22Rv1 (cell line): ENCODE results near the gene MREG.

Experiments used
- CTCF ChIP-seq: fragments of 450-650 bp; IDR thresholded peaks from 2 replicates; pipeline ENCODE4 v1.5.1; 2017; ENCODE audit warnings: mild to moderate bottlenecking
- ZFX ChIP-seq: fragments of 450-650 bp; IDR thresholded peaks from 2 replicates; pipeline ENCODE4 v1.6.1; 2017; ENCODE audit warnings: antibody characterized with exemption, borderline replicate concordance

GRCh38 chr2:215958257-215958656 is 55.1 kb downstream of the MREG start:
- TF ChIP-seq CTCF: no peak
- TF ChIP-seq ZFX: no peak
